ENCODE data around the gene SERPINA3.

DNA sequence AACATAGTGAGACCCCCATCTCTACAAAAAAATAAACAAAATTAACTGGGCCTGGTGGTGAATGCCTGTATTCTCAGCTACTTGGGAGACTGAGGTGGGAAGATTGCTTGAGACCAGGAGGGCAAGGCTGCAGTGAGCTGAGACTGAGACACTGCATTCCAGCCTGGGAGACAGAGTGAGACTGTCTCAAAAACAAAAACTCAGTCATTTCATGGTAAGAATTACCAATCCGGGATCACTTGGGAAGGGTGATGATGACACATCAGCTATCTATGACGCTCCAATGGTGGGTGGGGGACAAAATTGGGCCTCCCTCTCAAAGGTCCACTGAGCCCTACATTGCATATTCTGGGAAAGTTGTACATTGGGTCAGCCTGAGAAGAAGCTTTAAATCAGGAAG, 47.7 kb downstream of the SERPINA3 start:
- TF ChIP-seq, protein P1, sequence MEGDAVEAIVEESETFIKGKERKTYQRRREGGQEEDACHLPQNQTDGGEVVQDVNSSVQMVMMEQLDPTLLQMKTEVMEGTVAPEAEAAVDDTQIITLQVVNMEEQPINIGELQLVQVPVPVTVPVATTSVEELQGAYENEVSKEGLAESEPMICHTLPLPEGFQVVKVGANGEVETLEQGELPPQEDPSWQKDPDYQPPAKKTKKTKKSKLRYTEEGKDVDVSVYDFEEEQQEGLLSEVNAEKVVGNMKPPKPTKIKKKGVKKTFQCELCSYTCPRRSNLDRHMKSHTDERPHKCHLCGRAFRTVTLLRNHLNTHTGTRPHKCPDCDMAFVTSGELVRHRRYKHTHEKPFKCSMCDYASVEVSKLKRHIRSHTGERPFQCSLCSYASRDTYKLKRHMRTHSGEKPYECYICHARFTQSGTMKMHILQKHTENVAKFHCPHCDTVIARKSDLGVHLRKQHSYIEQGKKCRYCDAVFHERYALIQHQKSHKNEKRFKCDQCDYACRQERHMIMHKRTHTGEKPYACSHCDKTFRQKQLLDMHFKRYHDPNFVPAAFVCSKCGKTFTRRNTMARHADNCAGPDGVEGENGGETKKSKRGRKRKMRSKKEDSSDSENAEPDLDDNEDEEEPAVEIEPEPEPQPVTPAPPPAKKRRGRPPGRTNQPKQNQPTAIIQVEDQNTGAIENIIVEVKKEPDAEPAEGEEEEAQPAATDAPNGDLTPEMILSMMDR (IDR thresholded peaks at IDR 0.05), result no peak
- TF ChIP-seq POLR2A (IDR thresholded peaks at IDR 0.05), result no peak
